Kidney (tissue), 14 donors: ENCODE measurements around the gene ABHD12. TPM values are rescaled to one million over a fixed set of nuclear protein-coding genes. Genes with fewer than 3 reads are reported as not detected.

ENCODE experiments used
- DNase-seq, 5 donors: peaks; one replicate each; pipeline ENCODE4 v3.0.0-alpha.2; 2013 to 2020
- FAIRE-seq: peaks from 2 replicates; lab custom pipeline; 2012; peaks lifted over from hg19 to GRCh38; lab: Jason Lieb, UNC
- H3K27ac ChIP-seq, 2 donors: one replicate each; pipeline ENCODE4 v1.7.0; 2013; ENCODE audit warnings: low read depth in 2 of 2, low read length in 2 of 2, inconsistent platforms in 1 of 2
- H3K27me3 ChIP-seq: one replicate; pipeline ENCODE4 v1.7.1; 2013; ENCODE audit warnings: low read length, inconsistent platforms; ENCODE audit not compliant: control insufficient read depth, insufficient read depth
- H3K36me3 ChIP-seq, 3 donors: one replicate each; pipeline versions ENCODE4 v1.7.0 to v1.7.1; 2013; ENCODE audit warnings: low read length in 3 of 3, control low read depth in 1 of 3, inconsistent platforms in 1 of 3; ENCODE audit not compliant: insufficient read depth in 3 of 3, control insufficient read depth in 2 of 3
- H3K4me1 ChIP-seq, 3 donors: one replicate each; pipeline versions ENCODE4 v1.7.0 to v1.7.1; 2013; ENCODE audit warnings: low read length in 3 of 3, inconsistent platforms in 1 of 3, low read depth in 1 of 3; ENCODE audit not compliant: control insufficient read depth in 2 of 3, insufficient read depth in 2 of 3
- H3K4me3 ChIP-seq, 3 donors: one replicate each; pipeline versions ENCODE4 v1.7.0 to v1.8.1; 2013; ENCODE audit warnings: low read length in 3 of 3, control low read depth in 1 of 3, inconsistent platforms in 1 of 3
- H3K9ac ChIP-seq, 3 donors: one replicate each; pipeline versions ENCODE4 v1.7.0 to v1.7.1; 2013; ENCODE audit warnings: low read length in 3 of 3, control low read depth in 1 of 3, inconsistent platforms in 1 of 3
- H3K9me3 ChIP-seq, 3 donors: one replicate each; pipeline versions ENCODE4 v1.7.0 to v1.7.1; 2013; ENCODE audit warnings: low read length in 3 of 3, control low read depth in 1 of 3, inconsistent platforms in 1 of 3; ENCODE audit not compliant: control insufficient read depth in 2 of 3, insufficient read depth in 1 of 3
- CTCF ChIP-seq: IDR thresholded peaks from 3 replicates; pipeline ENCODE4 v1.5.1; 2012; ENCODE audit warnings: mild to moderate bottlenecking, moderate library complexity, borderline replicate concordance; ENCODE audit not compliant: insufficient read depth; ENCODE audit errors: extremely low read depth
- intact Hi-C: fragments of 100-400 bp; cut with DNase I; formaldehyde crosslinking; loops from one replicate; pipeline ENCODE4 v1.11.1; 2022
- polyA plus RNA-seq: library from polyadenylated mRNA; stranded (reverse); fragments of 350-450 nt; fragmentation: Illumina TruSeq; extraction: RNeasy Lipid Tissue Mini Kit (QIAGEN cat#74804); gene quantifications from one replicate; pipeline ENCODE4 v1.2.3, GENCODE V29; 2014; ENCODE audit warnings: low read depth, low replicate concordance; ENCODE audit not compliant: insufficient read depth
- total RNA-seq: library from RNA; stranded (reverse); fragmentation: NEBNext Ultra II Directional; extraction: Animal tissue kit (Norgen Biotek cat#: 25700); gene quantifications from one replicate; pipeline ENCODE4 v1.2.1, GENCODE V29; 2021
- donor health status: control.
- donor health status: control.
- donor health status: control.
- donor health status: control.
- donor health status: control.
- donor health status: DM: yes; HTN: yes; CAD: no.
- donor health status: Normal renal cell carcinoma (clear cell type).

ABHD12 gene
- total and polyA plus RNA-seq, 2 donors from 2014 or later, result 61.5 to 68.1 TPM

GRCh38 chr20:25306991-25307903 lies 83.4 kb downstream of the ABHD12 start:
- peak in 1 of 5 donors; percentile 51 for DNase-seq
- H3K27ac ChIP-seq, result no peak overlapping the region
- H3K36me3 ChIP-seq, result peaks cover 0 to 3% (median 2%) of the 10 kb centered on the region in 3 donors
- H3K9ac ChIP-seq, result no peak overlapping the region
- H3K4me3 ChIP-seq, result no peak overlapping the region
- no peaks in the 10 kb centered on the region for H3K27me3 ChIP-seq
- no peak for FAIRE-seq
- TF ChIP-seq CTCF, result no peak
- H3K4me1 ChIP-seq, result peaks cover 0 to 17% (median 9%) of the 10 kb centered on the region in 3 donors
- intact Hi-C loops, result no loop called here
- no peaks in the 10 kb centered on the region for H3K9me3 ChIP-seq

- Histone ChIP-seq H3K9me3 (no peaks in the 10 kb centered on the region), H3K9ac (no peak overlapping the region), H3K27ac (no peak overlapping the region), H3K4me1 (no peaks in the 10 kb centered on the region), H3K4me3 (no peak overlapping the region), H3K27me3 (no peaks in the 10 kb centered on the region), H3K36me3 (peaks cover 0 to 3% (median 2%) of the 10 kb centered on the region in 3 donors)
- FAIRE-seq, result no peak
- DNase-seq, result no peak
- no peak for TF ChIP-seq CTCF
- intact Hi-C loops, result no loop called here
Measured at GRCh38 chr20:25304025-25304549, 86.5 kb downstream of the ABHD12 start.

- DNase-seq, result no peak
- H3K36me3 ChIP-seq, result peaks cover 0 to 4% (median 3%) of the 10 kb centered on the region in 3 donors
Measured at GRCh38 chr20:25303292-25304024, 87.2 kb downstream of the ABHD12 start.

More at GRCh38 chr20:25303292-25304024, 87.2 kb downstream of the ABHD12 start:
- Histone ChIP-seq H3K4me3 (no peak overlapping the region), H3K27me3 (no peaks in the 10 kb centered on the region), H3K9ac (no peak overlapping the region), H3K27ac (no peak overlapping the region), H3K9me3 (no peaks in the 10 kb centered on the region), H3K4me1 (no peaks in the 10 kb centered on the region)
- FAIRE-seq, result no peak
- intact Hi-C loops, result no loop called here
- TF ChIP-seq CTCF, result no peak
